ENCODE results near the gene ELAVL2.

DNA sequence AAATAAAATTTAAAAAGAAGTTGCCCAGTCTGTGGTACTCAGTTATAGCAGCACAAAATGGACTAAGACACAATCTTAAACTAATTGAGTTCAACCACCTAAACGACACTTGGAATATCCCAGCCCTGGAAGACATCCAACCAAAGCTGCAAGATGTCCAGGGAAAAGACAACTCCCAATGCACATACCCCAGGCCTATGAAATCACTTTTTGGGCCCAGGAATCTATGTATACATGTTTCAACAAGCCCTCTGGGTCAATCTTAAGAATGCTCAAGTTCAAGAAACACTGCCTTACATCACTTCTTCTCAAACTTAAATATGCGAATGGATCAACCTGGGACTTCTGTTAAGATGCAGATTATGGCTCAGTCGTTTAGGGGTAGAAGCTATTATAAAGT is 148.6 kb downstream of the ELAVL2 start:
- TF ChIP-seq, protein P1, sequence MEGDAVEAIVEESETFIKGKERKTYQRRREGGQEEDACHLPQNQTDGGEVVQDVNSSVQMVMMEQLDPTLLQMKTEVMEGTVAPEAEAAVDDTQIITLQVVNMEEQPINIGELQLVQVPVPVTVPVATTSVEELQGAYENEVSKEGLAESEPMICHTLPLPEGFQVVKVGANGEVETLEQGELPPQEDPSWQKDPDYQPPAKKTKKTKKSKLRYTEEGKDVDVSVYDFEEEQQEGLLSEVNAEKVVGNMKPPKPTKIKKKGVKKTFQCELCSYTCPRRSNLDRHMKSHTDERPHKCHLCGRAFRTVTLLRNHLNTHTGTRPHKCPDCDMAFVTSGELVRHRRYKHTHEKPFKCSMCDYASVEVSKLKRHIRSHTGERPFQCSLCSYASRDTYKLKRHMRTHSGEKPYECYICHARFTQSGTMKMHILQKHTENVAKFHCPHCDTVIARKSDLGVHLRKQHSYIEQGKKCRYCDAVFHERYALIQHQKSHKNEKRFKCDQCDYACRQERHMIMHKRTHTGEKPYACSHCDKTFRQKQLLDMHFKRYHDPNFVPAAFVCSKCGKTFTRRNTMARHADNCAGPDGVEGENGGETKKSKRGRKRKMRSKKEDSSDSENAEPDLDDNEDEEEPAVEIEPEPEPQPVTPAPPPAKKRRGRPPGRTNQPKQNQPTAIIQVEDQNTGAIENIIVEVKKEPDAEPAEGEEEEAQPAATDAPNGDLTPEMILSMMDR (IDR thresholded peaks at IDR 0.05): no peak
- TF ChIP-seq ZFX (IDR thresholded peaks at IDR 0.05; ENCODE audit: borderline replicate concordance): no peak

Measured in 22Rv1 (cell line).